HEK293T (cell line): Measurements from ENCODE around the gene RNF169.

Experiments
- ARNT ChIP-seq: fragments of 450-650 bp; IDR thresholded peaks from 2 replicates; pipeline ENCODE4 v1.6.1; 2017; ENCODE audit warnings: mild to moderate bottlenecking
- BHLHE40 ChIP-seq: fragments of 450-650 bp; IDR thresholded peaks from 2 replicates; pipeline ENCODE4 v1.6.1; 2016; ENCODE audit warnings: mild to moderate bottlenecking, moderate library complexity, borderline replicate concordance
- CTBP1 ChIP-seq: fragments of 450-650 bp; IDR thresholded peaks from 2 replicates; pipeline ENCODE4 v1.6.1; 2016; ENCODE audit warnings: borderline replicate concordance
- ELF4 ChIP-seq: fragments of 450-650 bp; IDR thresholded peaks from 2 replicates; pipeline ENCODE4 v1.6.1; 2017; ENCODE audit warnings: antibody characterized with exemption
- FOXM1 ChIP-seq: fragments of 450-650 bp; IDR thresholded peaks from 2 replicates; pipeline ENCODE4 v1.6.1; 2017; ENCODE audit warnings: mild to moderate bottlenecking, borderline replicate concordance
- L3MBTL2 ChIP-seq: fragments of 450-650 bp; conservative IDR thresholded peaks from 2 replicates; pipeline ENCODE4 v1.6.1; 2016; ENCODE audit warnings: mild to moderate bottlenecking
- LEF1 ChIP-seq: fragments of 450-650 bp; IDR thresholded peaks from 2 replicates; pipeline ENCODE4 v1.6.1; 2017; ENCODE audit warnings: mild to moderate bottlenecking, borderline replicate concordance
- SP1 ChIP-seq: fragments of 450-650 bp; IDR thresholded peaks from 2 replicates; pipeline ENCODE4 v1.6.1; 2017
- TARDBP ChIP-seq: fragments of 450-650 bp; IDR thresholded peaks from 2 replicates; pipeline ENCODE4 v1.6.1; 2016
- TF ChIP-seq, protein P1 (sequence below): fragments of 450-650 bp; IDR thresholded peaks from 2 replicates; pipeline ENCODE4 v1.6.1; 2016

DNA sequence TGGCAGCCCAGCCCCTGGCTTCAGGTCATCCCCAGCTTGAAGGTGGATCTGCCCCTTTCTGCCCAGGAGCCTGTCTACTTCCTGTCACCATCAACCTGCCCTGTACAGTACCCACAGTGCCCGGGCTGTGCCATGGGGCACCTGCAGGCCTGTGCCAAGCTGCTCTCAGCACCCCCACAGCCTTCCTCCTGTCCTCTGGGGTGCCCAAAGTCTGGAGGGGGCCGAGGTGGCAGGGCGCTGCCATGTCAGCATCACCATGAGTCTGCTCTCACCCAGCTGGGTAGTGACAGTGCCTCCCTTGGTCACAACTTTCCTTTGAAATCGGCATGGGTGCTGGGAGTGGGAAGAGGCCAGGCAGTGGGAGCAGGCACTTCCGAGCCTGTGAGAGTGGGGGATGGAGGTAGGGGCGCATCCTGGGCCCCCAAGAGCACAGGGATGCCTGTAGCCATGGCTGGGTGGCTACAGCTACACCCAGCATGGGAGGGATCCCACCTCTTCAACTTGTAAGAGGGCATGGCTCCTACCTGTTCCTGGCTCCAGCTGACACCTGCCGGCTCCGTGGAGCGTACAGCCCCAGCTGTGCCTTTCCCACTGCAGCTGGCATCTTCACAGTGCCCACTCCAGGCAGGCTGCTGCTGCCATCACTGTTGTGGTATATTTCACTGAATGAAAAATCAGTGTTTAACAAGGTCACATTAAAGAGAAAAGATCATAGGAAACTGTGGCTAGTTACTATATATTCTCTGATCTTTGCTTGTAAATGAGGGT, 42.9 kb downstream of the RNF169 start:
- no peak for TF ChIP-seq ARNT
- no peak for TF ChIP-seq FOXM1
- TF ChIP-seq BHLHE40 = no peak
- no peak for TF ChIP-seq LEF1
- no peak for TF ChIP-seq TARDBP
- no peak for TF ChIP-seq SP1
- no peak for TF ChIP-seq L3MBTL2
- TF ChIP-seq, protein P1, sequence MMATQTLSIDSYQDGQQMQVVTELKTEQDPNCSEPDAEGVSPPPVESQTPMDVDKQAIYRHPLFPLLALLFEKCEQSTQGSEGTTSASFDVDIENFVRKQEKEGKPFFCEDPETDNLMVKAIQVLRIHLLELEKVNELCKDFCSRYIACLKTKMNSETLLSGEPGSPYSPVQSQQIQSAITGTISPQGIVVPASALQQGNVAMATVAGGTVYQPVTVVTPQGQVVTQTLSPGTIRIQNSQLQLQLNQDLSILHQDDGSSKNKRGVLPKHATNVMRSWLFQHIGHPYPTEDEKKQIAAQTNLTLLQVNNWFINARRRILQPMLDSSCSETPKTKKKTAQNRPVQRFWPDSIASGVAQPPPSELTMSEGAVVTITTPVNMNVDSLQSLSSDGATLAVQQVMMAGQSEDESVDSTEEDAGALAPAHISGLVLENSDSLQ = no peak
- TF ChIP-seq CTBP1 = no peak
- no peak for TF ChIP-seq ELF4
